ENCODE results near the gene GPR39. TPM values are rescaled to one million over a fixed set of nuclear protein-coding genes. Genes with fewer than 3 reads are reported as not detected.

Gene GPR39
- total RNA-seq, 2 donors from 2014 or later = 1.9 to 2.7 TPM

GRCh38 chr2:132538331-132538855 lies 121.8 kb downstream of the GPR39 start:
- DNase-seq (ENCODE audit: low spot score) (no peak), ATAC-seq (ENCODE audit: insufficient number of reproducible peaks, low FRiP score, low read depth) (no peak)
- Histone ChIP-seq H3K4me3 (no peak overlapping the region), H3K27ac (no peak overlapping the region), H3K9me3 (no peaks in the 10 kb centered on the region), H3K4me1 (ENCODE audit: control insufficient read depth in 1 of 2, low read depth in 2 of 2) (no peaks in the 10 kb centered on the region), H3K36me3 (no peaks in the 10 kb centered on the region), H3K27me3 (replicated peaks; ENCODE audit: insufficient read depth) (no peaks in the 10 kb centered on the region)
- TF ChIP-seq CTCF (IDR thresholded peaks at IDR 0.05) = no peak

DNA sequence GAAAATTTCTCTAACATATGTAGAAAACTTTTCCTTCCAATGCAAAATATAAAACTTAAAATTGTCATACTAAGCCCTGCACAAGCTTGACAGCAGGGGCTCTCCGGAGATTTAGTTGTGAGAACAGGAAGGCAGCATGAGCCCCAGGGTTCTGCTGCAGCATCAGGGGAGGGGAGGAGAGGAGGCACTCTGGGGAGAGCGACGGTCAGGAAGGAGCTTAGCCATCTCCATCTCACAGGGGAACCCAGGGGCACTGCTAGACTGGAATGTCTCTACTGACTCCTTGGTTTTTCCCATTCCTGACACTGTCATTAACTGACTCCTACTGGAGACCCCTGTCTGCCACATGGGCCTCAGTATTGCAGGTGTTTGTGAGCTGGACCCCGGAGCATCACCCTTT lies 123.6 kb downstream of the GPR39 start:
- no peaks in the 10 kb centered on the region for H3K4me1 ChIP-seq (ENCODE audit: control insufficient read depth in 1 of 2, low read depth in 2 of 2)
- TF ChIP-seq CTCF (IDR thresholded peaks at IDR 0.05) = no peak
- H3K9me3 ChIP-seq = peaks cover 3% of the 10 kb centered on the region
- H3K4me3 ChIP-seq = no peak overlapping the region
- H3K27ac ChIP-seq = no peak overlapping the region
- ATAC-seq (ENCODE audit: insufficient number of reproducible peaks, low FRiP score, low read depth) = no peak
- H3K36me3 ChIP-seq = no peaks in the 10 kb centered on the region
- no peaks in the 10 kb centered on the region for H3K27me3 ChIP-seq (replicated peaks; ENCODE audit: insufficient read depth)
- DNase-seq (ENCODE audit: low spot score) = no peak

- no peak for TF ChIP-seq CTCF (IDR thresholded peaks at IDR 0.05)
Measured at GRCh38 chr2:132542953-132543569, 126.5 kb downstream of the GPR39 start.

GRCh38 chr2:132544006-132544630 lies 127.5 kb downstream of the GPR39 start:
- H3K9me3 ChIP-seq = peaks cover 3% of the 10 kb centered on the region
- ATAC-seq (ENCODE audit: insufficient number of reproducible peaks, low FRiP score, low read depth) (no peak), DNase-seq (ENCODE audit: low spot score) (no peak)
- H3K4me1 ChIP-seq (ENCODE audit: control insufficient read depth in 1 of 2, low read depth in 2 of 2) = no peaks in the 10 kb centered on the region
- H3K27ac ChIP-seq = no peak overlapping the region
- no peaks in the 10 kb centered on the region for H3K36me3 ChIP-seq
- no peak for TF ChIP-seq CTCF (IDR thresholded peaks at IDR 0.05)
- H3K4me3 ChIP-seq = no peak overlapping the region
- no peaks in the 10 kb centered on the region for H3K27me3 ChIP-seq (replicated peaks; ENCODE audit: insufficient read depth)

More at GRCh38 chr2:132542953-132543569, 126.5 kb downstream of the GPR39 start:
- no peak overlapping the region for H3K27ac ChIP-seq
- H3K4me3 ChIP-seq = no peak overlapping the region
- H3K9me3 ChIP-seq = peaks cover 3% of the 10 kb centered on the region
- no peak for DNase-seq (ENCODE audit: low spot score)
- no peaks in the 10 kb centered on the region for H3K4me1 ChIP-seq (ENCODE audit: control insufficient read depth in 1 of 2, low read depth in 2 of 2)
- H3K36me3 ChIP-seq = no peaks in the 10 kb centered on the region
- no peaks in the 10 kb centered on the region for H3K27me3 ChIP-seq (replicated peaks; ENCODE audit: insufficient read depth)
- ATAC-seq (ENCODE audit: insufficient number of reproducible peaks, low FRiP score, low read depth) = no peak

DNA sequence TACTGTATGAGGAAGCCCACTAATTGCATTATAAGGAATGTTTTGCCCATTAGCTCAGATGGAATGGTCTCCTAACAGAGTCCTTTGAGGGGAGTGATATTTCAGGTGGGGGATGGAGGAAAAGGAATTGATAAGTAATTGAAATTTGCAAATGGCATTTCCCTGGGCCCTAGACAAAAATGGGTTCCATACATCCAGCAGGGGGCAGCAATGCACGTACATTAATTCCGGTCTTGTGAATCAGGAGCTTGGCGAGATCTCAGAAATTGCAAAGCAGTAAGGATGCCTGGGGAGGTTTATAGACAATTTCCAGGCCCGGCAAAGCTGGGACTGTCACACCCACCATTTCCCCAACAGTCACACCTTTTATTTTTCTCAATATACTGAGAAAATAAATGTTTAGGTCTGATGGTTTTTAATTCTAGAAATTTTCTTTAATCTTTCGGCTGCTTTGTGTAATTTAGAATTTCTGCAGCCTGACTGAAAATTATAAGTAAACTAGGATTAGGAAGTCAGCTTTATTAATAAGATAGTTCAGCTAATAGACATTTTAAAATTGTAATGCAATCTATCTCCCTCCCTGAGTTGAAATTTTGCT lies 130.6 kb downstream of the GPR39 start:
- H3K36me3 ChIP-seq = no peaks in the 10 kb centered on the region
- no peak for DNase-seq (ENCODE audit: low spot score)
- ATAC-seq (ENCODE audit: insufficient number of reproducible peaks, low FRiP score, low read depth) = no peak

More for the DNA sequence above, 130.6 kb downstream of the GPR39 start:
- TF ChIP-seq CTCF (IDR thresholded peaks at IDR 0.05) = peak; percentile 42
- peaks cover 3% of the 10 kb centered on the region for H3K9me3 ChIP-seq
- no peaks in the 10 kb centered on the region for H3K4me1 ChIP-seq (ENCODE audit: control insufficient read depth in 1 of 2, low read depth in 2 of 2)
- no peaks in the 10 kb centered on the region for H3K27me3 ChIP-seq (replicated peaks; ENCODE audit: insufficient read depth)
- no peak overlapping the region for H3K27ac ChIP-seq
- H3K4me3 ChIP-seq = no peak overlapping the region
